Measurements from ENCODE around the gene FLT4.

FLT4 gene

DNA sequence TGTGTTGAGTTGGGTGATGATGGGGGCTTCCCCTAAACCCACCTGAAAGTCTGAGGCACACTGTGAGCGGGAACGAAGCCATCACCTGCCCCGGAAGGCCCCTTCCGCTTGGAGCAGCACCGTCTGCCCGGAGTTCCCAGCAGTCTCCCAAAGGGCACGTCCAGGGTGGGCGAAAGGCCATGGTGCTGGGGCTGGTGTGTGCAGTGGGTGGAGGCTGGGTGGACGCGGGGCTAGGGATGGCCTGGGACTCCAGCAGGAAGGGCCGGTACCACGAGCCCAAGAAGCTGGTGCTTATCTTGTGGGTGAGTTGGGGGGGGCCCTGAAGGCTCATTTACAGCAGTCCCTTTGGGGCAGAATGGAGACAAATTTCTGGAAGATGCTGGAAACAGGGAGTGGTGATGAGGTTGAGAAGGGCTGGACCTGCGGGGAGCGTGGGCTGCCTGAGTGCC is 4.6 kb downstream of the FLT4 start:
- Mint-ChIP-seq H3K4me3 (no peak overlapping the region), H3K4me1 (peaks cover 3% of the 10 kb centered on the region), H3K9me3 (no peaks in the 10 kb centered on the region), H3K36me3 (ENCODE audit: low read depth) (no peaks in the 10 kb centered on the region), H3K27ac (no peak overlapping the region), H3K27me3 (ENCODE audit: low read depth) (peaks cover 67% of the 10 kb centered on the region)
- TF ChIP-seq, protein P1, sequence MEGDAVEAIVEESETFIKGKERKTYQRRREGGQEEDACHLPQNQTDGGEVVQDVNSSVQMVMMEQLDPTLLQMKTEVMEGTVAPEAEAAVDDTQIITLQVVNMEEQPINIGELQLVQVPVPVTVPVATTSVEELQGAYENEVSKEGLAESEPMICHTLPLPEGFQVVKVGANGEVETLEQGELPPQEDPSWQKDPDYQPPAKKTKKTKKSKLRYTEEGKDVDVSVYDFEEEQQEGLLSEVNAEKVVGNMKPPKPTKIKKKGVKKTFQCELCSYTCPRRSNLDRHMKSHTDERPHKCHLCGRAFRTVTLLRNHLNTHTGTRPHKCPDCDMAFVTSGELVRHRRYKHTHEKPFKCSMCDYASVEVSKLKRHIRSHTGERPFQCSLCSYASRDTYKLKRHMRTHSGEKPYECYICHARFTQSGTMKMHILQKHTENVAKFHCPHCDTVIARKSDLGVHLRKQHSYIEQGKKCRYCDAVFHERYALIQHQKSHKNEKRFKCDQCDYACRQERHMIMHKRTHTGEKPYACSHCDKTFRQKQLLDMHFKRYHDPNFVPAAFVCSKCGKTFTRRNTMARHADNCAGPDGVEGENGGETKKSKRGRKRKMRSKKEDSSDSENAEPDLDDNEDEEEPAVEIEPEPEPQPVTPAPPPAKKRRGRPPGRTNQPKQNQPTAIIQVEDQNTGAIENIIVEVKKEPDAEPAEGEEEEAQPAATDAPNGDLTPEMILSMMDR (IDR thresholded peaks at IDR 0.05; ENCODE audit: unreplicated experiment in 3 of 3) = no peak

DNA sequence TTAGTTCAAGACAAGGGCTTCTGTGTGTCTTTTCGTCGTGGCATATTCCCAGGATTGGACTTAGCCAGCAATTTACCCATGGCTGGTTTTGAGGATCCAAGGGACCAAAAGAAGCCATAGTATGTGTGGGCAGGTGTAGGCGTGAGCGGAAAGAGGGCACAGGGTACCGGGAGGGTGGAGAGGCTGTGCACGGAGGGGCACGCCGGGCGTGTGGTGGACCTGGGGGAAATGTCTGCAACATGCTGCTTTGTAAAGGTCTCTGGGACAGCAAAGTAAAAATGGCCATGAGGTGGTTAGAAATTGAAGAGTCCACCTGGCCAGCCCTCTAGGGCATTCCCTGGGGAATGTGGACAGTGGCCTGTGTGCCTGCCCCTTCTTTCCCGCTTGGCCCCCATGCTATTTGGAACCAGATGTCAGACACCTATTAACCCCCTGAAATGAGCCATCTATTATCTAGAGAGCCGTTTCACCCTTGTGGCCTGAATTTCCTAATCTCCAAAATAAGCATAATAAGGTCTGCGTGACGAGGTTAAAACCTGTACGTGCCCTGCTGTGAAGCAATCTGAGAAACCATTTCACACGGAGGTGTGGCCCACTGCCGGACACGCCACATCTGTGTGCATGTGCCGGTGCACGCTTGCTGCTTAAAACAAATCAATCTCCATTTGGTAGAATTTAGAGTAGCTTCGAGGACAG is 5.1 kb downstream of the FLT4 start:
- Mint-ChIP-seq H3K9me3 (no peaks in the 10 kb centered on the region), H3K27me3 (ENCODE audit: low read depth) (peaks cover 63% of the 10 kb centered on the region), H3K36me3 (ENCODE audit: low read depth) (no peaks in the 10 kb centered on the region), H3K4me1 (no peaks in the 10 kb centered on the region), H3K27ac (no peak overlapping the region), H3K4me3 (no peak overlapping the region)
- TF ChIP-seq, protein P1 (IDR thresholded peaks at IDR 0.05; ENCODE audit: unreplicated experiment in 3 of 3) = no peak

GRCh38 chr5:180643191-180643851 is 6.1 kb downstream of the FLT4 start:
- Mint-ChIP-seq H3K9me3 (no peaks in the 10 kb centered on the region), H3K4me3 (no peak overlapping the region), H3K27me3 (ENCODE audit: low read depth) (peaks cover 59% of the 10 kb centered on the region), H3K36me3 (ENCODE audit: low read depth) (no peaks in the 10 kb centered on the region), H3K4me1 (no peaks in the 10 kb centered on the region), H3K27ac (no peak overlapping the region)
- TF ChIP-seq, protein P1 (IDR thresholded peaks at IDR 0.05; ENCODE audit: unreplicated experiment in 3 of 3) = no peak

DNA sequence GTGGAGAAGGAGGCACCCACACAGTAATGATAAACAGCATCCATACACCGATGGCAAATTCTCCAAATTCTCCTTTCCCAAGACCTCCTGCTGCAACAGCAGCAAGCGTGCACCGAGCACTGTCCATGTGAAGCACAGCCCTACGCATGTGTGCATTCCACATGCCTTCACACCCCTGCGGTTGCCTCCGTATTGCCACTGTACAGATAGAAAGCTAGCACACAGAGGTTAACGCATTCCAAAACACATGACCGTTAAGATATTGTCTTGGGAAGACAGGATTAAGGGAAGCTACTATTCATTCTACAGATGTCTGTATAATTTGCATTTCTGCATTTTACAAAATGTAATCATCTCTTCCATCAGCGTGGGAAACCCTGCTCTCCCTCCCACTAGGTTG is 6.6 kb downstream of the FLT4 start:
- no peaks in the 10 kb centered on the region for H3K4me1 Mint-ChIP-seq
- TF ChIP-seq, protein P1 (IDR thresholded peaks at IDR 0.05; ENCODE audit: unreplicated experiment in 3 of 3) = no peak
- no peak overlapping the region for H3K27ac Mint-ChIP-seq
- H3K36me3 Mint-ChIP-seq (ENCODE audit: low read depth) = no peaks in the 10 kb centered on the region
- peaks cover 53% of the 10 kb centered on the region for H3K27me3 Mint-ChIP-seq (ENCODE audit: low read depth)
- H3K9me3 Mint-ChIP-seq = no peaks in the 10 kb centered on the region
- no peak overlapping the region for H3K4me3 Mint-ChIP-seq

GRCh38 chr5:180642181-180642775 is 7.1 kb downstream of the FLT4 start:
- TF ChIP-seq, protein P1 (IDR thresholded peaks at IDR 0.05; ENCODE audit: unreplicated experiment in 3 of 3) = no peak
- Mint-ChIP-seq H3K4me1 (no peaks in the 10 kb centered on the region), H3K36me3 (ENCODE audit: low read depth) (no peaks in the 10 kb centered on the region), H3K9me3 (no peaks in the 10 kb centered on the region), H3K27me3 (ENCODE audit: low read depth) (peaks cover 48% of the 10 kb centered on the region), H3K27ac (no peak overlapping the region), H3K4me3 (no peak overlapping the region)
